KOPT-K1 (cell line): Measurements from ENCODE around the gene TUBA3D.
A peak's percentile ranks its signal among the peaks of the same experiment; 100 is the strongest.
"Not testable (repeated sequence)": the region's sequence is repeated elsewhere in the genome, so short reads cannot be mapped to it uniquely, and the experiment has no call there.

Experiments used
- H3K27ac ChIP-seq: fragments of 200-600 bp; sonication (generic); 2 replicates; pipeline ENCODE4 v1.5.1; 2016; ENCODE audit warnings: antibody characterized with exemption, mild to moderate bottlenecking, low read depth, low read length; ENCODE audit not compliant: poor library complexity, severe bottlenecking
- H3K36me3 ChIP-seq: fragments of 200-600 bp; sonication (generic); 2 replicates; pipeline ENCODE4 v1.5.1; 2017; ENCODE audit warnings: antibody characterized with exemption, mild to moderate bottlenecking, low read length, moderate library complexity; ENCODE audit not compliant: insufficient read depth
- H3K9me3 ChIP-seq: fragments of 200-600 bp; sonication (generic); 2 replicates; pipeline ENCODE4 v1.5.1; 2017; ENCODE audit warnings: antibody characterized with exemption, low read length, mild to moderate bottlenecking; ENCODE audit not compliant: insufficient read depth, poor library complexity, severe bottlenecking

The TUBA3D gene

GRCh38 chr2:131475831-131476230 lies at the start of gene TUBA3D:
TSS of gene TUBA3D (plus strand) at chr2:131476119. CDS start at chr2:131476200, 81 bp downstream.
- H3K27ac ChIP-seq, result no peak within 1 kb of the TSS
- no peaks in the 10 kb centered on the region for H3K9me3 ChIP-seq
- H3K36me3 ChIP-seq, result no peaks in the 10 kb centered on the region; the same call in 1 of the 2 replicates

- no peaks in the 10 kb centered on the region for H3K9me3 ChIP-seq
- H3K36me3 ChIP-seq, result no peaks in the 10 kb centered on the region
- H3K27ac ChIP-seq, result peak overlapping the region; percentile 83
Measured at GRCh38 chr2:131426727-131427126, 49.2 kb upstream of the TUBA3D start.

DNA sequence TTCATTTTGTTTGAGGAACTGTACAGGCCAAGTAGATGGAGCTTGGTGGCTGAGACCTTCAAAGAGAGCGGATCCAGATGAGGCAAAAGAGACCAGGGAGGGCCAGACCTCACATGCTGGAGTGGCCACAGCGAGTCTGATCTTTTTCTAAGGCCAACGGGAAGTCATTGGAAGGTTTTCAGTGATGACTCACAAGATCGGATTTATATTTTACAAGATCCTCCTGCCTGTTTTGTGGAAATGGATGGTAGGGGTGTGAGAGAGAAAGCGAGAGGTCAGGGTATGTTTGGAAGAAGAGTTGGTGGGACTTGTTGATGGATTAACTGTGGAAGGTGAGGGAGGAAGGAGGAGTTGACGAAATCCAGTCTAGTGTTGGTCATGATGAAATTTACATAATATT lies 44.6 kb upstream of the TUBA3D start:
- Histone ChIP-seq H3K27ac (no peak overlapping the region), H3K9me3 (no peaks in the 10 kb centered on the region), H3K36me3 (no peaks in the 10 kb centered on the region)

GRCh38 chr2:131440742-131441468 lies 35.0 kb upstream of the TUBA3D start:
- H3K9me3 ChIP-seq, H3K27ac ChIP-seq, H3K36me3 ChIP-seq: not testable (repeated sequence)

GRCh38 chr2:131444736-131445514 lies 31.0 kb upstream of the TUBA3D start:
- not testable (repeated sequence) for H3K27ac ChIP-seq, H3K36me3 ChIP-seq, H3K9me3 ChIP-seq

DNA sequence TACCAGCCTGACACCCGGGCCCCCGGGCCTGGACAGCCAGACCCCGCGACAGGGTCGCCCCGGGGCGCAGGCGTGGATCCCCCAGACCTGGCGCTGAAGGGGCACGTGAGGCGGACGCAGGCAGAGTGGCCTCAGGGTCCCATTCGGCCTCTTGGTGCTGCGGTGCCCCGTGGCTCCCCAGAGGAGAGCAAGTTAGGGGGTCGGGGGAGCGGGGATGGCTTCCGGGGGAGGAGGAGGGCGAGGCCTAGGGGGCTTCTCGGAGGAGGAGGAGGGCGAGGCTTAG lies 30.5 kb upstream of the TUBA3D start:
- not testable (repeated sequence) for H3K27ac ChIP-seq, H3K36me3 ChIP-seq, H3K9me3 ChIP-seq

DNA sequence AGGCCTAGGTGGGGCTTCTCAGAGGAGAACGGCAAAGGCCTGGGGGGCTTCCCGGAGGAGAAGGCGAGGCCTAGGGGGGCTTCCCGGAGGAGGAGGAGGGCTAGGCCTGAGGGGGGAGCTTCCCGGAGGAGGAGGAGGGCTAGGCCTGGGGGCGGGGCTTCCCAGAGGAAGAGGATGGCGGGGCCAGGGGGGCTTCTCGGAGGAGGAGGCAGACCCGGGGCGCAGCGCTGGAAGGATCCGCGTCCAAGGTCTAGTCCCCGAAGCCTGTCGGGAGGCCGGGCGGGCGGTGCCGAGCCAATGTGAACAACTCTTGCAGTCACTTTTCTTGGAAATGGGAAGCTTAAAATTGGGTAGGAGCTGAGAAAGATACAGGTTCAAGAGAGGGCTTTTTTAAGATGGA lies 30.0 kb upstream of the TUBA3D start:
- H3K27ac ChIP-seq, result no peak overlapping the region
- H3K36me3 ChIP-seq, result no peaks in the 10 kb centered on the region
- H3K9me3 ChIP-seq, result no peaks in the 10 kb centered on the region

DNA sequence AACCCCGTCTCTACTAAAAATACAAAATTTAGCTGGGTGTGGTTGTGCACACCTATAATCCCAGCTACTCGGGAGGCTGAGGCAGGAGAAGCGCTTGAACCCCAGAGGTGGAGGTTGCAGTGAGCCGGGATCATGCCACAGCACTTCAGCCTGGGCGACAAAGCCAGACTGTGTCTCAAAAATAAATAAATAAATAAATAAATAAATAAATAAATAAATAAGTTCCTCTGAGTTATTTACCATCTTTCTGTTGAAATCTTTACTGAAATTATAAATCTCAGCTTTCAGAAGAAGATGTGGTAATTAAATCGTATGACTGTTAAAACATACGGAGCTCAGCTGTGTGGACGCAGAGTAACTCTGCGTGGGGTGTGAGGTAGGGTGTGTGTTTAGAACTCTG lies 27.9 kb upstream of the TUBA3D start:
- H3K27ac ChIP-seq, H3K9me3 ChIP-seq, H3K36me3 ChIP-seq: not testable (repeated sequence)

- not testable (repeated sequence) for H3K36me3 ChIP-seq, H3K9me3 ChIP-seq
- H3K27ac ChIP-seq, result peak overlapping the region; percentile 29
Measured at GRCh38 chr2:131451265-131451949, 24.5 kb upstream of the TUBA3D start.

DNA sequence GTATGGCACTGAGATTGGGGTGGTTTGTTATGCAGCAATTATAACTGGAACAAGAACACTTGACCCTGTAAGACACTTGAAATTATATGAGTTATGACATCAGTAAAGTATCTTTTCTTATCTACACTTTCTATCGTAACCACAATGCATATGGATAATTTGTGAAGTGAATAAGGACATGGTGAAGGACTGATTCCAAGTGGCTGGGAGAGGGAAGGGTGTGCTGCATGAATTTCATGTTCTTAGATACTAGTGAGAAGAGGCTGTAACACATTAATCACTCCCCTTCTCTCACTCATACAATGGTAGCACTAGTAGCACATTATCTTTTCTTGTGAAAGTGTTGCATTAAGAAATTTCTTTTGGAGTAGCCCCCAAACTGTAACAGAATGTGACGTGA lies 21.0 kb upstream of the TUBA3D start:
- H3K36me3 ChIP-seq, H3K9me3 ChIP-seq, H3K27ac ChIP-seq: not testable (repeated sequence)

- H3K36me3 ChIP-seq, H3K27ac ChIP-seq, H3K9me3 ChIP-seq: not testable (repeated sequence)
Measured at GRCh38 chr2:131467722-131468121, 8.2 kb upstream of the TUBA3D start.

GRCh38 chr2:131470944-131471343 lies 5.0 kb upstream of the TUBA3D start:
- not testable (repeated sequence) for H3K27ac ChIP-seq, H3K9me3 ChIP-seq, H3K36me3 ChIP-seq

DNA sequence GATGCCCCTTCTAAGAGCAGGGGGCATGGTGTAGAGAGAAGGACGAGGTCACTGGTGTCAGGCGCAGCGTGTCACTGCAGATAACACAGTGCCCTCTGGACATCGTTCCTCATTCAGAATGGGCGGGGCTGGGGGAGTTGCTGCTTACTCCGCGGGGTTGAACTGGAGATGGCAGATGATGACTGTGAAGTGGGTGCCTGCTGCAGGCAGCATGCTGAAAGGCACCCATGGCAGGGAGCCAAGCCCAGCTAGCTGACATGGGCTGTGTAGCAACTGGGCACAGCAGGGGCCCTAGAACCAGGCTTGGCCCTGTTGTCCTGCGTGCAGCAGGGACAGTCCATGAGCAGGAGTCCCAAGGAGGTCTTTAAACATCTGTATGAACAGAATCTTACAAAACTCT lies 4.3 kb upstream of the TUBA3D start:
- H3K36me3 ChIP-seq, H3K9me3 ChIP-seq: not testable (repeated sequence)

DNA sequence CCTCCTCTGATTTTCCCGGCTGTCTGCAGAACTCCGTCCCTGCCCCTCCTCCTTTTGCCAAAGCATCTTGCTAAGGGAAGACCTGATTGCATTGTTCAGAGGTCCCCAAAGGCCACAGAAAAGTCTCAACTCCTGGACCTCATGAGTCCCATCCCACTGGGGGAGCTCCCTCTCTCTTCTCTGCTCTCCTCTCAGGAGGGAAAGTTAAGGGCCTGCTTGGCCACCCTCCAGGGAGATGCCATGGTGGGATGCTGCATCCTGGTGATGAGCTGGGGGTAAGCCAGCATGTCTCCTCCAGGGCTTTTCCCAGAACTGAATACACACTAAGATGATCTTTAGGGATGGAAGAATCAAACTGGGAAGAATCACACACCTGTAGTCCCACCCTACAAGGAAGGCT lies 2.7 kb upstream of the TUBA3D start:
- H3K36me3 ChIP-seq, H3K27ac ChIP-seq, H3K9me3 ChIP-seq: not testable (repeated sequence)

More for the DNA sequence above, 4.3 kb upstream of the TUBA3D start:
- not testable (repeated sequence) for H3K27ac ChIP-seq

DNA sequence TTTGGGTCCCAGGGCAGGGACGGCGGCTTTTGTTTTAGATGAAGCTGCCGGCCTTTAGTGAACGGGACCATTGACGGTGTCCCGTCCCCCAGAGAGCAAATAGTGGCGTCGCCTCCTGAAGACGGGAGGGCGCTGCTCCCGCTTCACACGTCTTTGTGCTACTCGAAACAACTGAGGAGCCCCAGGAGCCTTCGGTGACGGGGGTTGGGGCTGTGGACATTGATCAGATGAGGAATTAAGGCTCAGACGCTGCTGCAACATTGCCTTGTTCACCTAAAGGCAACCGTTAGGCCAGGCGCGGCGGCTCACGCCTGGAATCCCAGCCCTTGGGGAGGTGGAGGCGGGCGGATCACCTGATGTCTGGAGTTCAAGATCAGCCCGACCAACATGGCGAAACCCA lies 444 bp downstream of the TUBA3D start:
- not testable (repeated sequence) for H3K27ac ChIP-seq, H3K36me3 ChIP-seq, H3K9me3 ChIP-seq

GRCh38 chr2:131477227-131477626 lies 1.3 kb downstream of the TUBA3D start:
- H3K36me3 ChIP-seq, H3K27ac ChIP-seq, H3K9me3 ChIP-seq: not testable (repeated sequence)
